ENCODE data around the gene NINJ2. TPM values are rescaled to one million over a fixed set of nuclear protein-coding genes. Genes with fewer than 3 reads are reported as not detected.
"Not testable (repeated sequence)": the region's sequence is repeated elsewhere in the genome, so short reads cannot be mapped to it uniquely, and the experiment has no call there.

Gene NINJ2
- total RNA-seq, result not detected in 2 replicates

GRCh38 chr12:663293-663871, at the start of gene NINJ2:
Gene NINJ2, minus strand, starts transcription at chr12:663445. Its CDS starts 85 bp downstream, at chr12:663360.
- no peak for DNase-seq (ENCODE audit: low read depth)
- H3K4me3 ChIP-seq (ENCODE audit: low read depth, low read length), result no peak within 1 kb of the TSS
- TF ChIP-seq CTCF (IDR thresholded peaks at IDR 0.05; ENCODE audit: insufficient read depth, low read length, poor library complexity, severe bottlenecking), result no peak
- no peaks in the 10 kb centered on the region for H3K36me3 ChIP-seq (ENCODE audit: control insufficient read depth, insufficient read depth, low read length)
- H3K27me3 ChIP-seq (ENCODE audit: control insufficient read depth, insufficient read depth, low read length), result peaks cover 13% of the 10 kb centered on the region

- TF ChIP-seq CTCF (IDR thresholded peaks at IDR 0.05; ENCODE audit: insufficient read depth, low read length, poor library complexity, severe bottlenecking), result no peak
- H3K36me3 ChIP-seq (ENCODE audit: control insufficient read depth, insufficient read depth, low read length), result no peaks in the 10 kb centered on the region
- H3K27me3 ChIP-seq (ENCODE audit: control insufficient read depth, insufficient read depth, low read length), result no peaks in the 10 kb centered on the region
- H3K4me3 ChIP-seq (ENCODE audit: low read depth, low read length), result no peak overlapping the region
- no peak for DNase-seq (ENCODE audit: low read depth)
Measured at GRCh38 chr12:712172-712863, 49.1 kb upstream of the NINJ2 start.

GRCh38 chr12:709455-710020, 46.3 kb upstream of the NINJ2 start:
- H3K27me3 ChIP-seq (ENCODE audit: control insufficient read depth, insufficient read depth, low read length), result no peaks in the 10 kb centered on the region
- no peak overlapping the region for H3K4me3 ChIP-seq (ENCODE audit: low read depth, low read length)
- no peak for DNase-seq (ENCODE audit: low read depth)
- no peak for TF ChIP-seq CTCF (IDR thresholded peaks at IDR 0.05; ENCODE audit: insufficient read depth, low read length, poor library complexity, severe bottlenecking)
- H3K36me3 ChIP-seq (ENCODE audit: control insufficient read depth, insufficient read depth, low read length), result no peaks in the 10 kb centered on the region

GRCh38 chr12:708084-708483, 44.8 kb upstream of the NINJ2 start:
- H3K36me3 ChIP-seq (ENCODE audit: control insufficient read depth, insufficient read depth, low read length); DNase-seq (ENCODE audit: low read depth); H3K27me3 ChIP-seq (ENCODE audit: control insufficient read depth, insufficient read depth, low read length); H3K4me3 ChIP-seq (ENCODE audit: low read depth, low read length): not testable (repeated sequence)

- H3K27me3 ChIP-seq (ENCODE audit: control insufficient read depth, insufficient read depth, low read length), result no peaks in the 10 kb centered on the region
- H3K4me3 ChIP-seq (ENCODE audit: low read depth, low read length), result no peak overlapping the region
- no peak for TF ChIP-seq CTCF (IDR thresholded peaks at IDR 0.05; ENCODE audit: insufficient read depth, low read length, poor library complexity, severe bottlenecking)
- H3K36me3 ChIP-seq (ENCODE audit: control insufficient read depth, insufficient read depth, low read length), result no peaks in the 10 kb centered on the region
- DNase-seq (ENCODE audit: low read depth), result no peak
Measured at GRCh38 chr12:704516-705242, 41.4 kb upstream of the NINJ2 start.

GRCh38 chr12:701896-702539, 38.8 kb upstream of the NINJ2 start:
- no peak for TF ChIP-seq CTCF (IDR thresholded peaks at IDR 0.05; ENCODE audit: insufficient read depth, low read length, poor library complexity, severe bottlenecking)
- no peak overlapping the region for H3K4me3 ChIP-seq (ENCODE audit: low read depth, low read length)
- no peak for DNase-seq (ENCODE audit: low read depth)

More at GRCh38 chr12:701896-702539, 38.8 kb upstream of the NINJ2 start:
- H3K27me3 ChIP-seq (ENCODE audit: control insufficient read depth, insufficient read depth, low read length), result no peaks in the 10 kb centered on the region
- H3K36me3 ChIP-seq (ENCODE audit: control insufficient read depth, insufficient read depth, low read length), result no peaks in the 10 kb centered on the region

All from kidney epithelial cell (primary cell).